Immature natural killer cell (primary cell): ENCODE data around the gene SNX5. TPM values are rescaled to one million over a fixed set of nuclear protein-coding genes. Genes with fewer than 3 reads are reported as not detected.
A peak's percentile ranks its signal among the peaks of the same experiment; 100 is the strongest.

ENCODE experiments used
- DNase-seq, 3 donors: peaks; one replicate each; pipeline ENCODE4 v3.0.0; 2022; ENCODE audit warnings: mixed read lengths in 1 of 3
- H3K27ac Mint-ChIP-seq, 6 donors: one replicate each; pipeline ENCODE4 v1.8.0; 2020; ENCODE audit warnings: mixed read lengths in 6 of 6, mild to moderate bottlenecking in 5 of 6, inconsistent platforms in 4 of 6, moderate library complexity in 3 of 6
- H3K27me3 Mint-ChIP-seq, 3 donors: one replicate each; pipeline ENCODE4 v1.8.0; 2020 to 2021; ENCODE audit warnings: low read depth in 3 of 3, mild to moderate bottlenecking in 3 of 3, mixed read lengths in 3 of 3, moderate library complexity in 3 of 3, inconsistent platforms in 1 of 3
- H3K36me3 Mint-ChIP-seq, 3 donors: one replicate each; pipeline ENCODE4 v1.8.0; 2020; ENCODE audit warnings: mixed read lengths in 3 of 3, inconsistent platforms in 2 of 3, mild to moderate bottlenecking in 2 of 3
- H3K4me1 Mint-ChIP-seq, 2 donors: one replicate each; pipeline ENCODE4 v1.8.0; 2020; ENCODE audit warnings: inconsistent platforms in 2 of 2, mild to moderate bottlenecking in 2 of 2, mixed read lengths in 2 of 2, moderate library complexity in 1 of 2
- H3K4me3 Mint-ChIP-seq, 5 donors: one replicate each; pipeline ENCODE4 v1.8.0; 2020; ENCODE audit warnings: mild to moderate bottlenecking in 5 of 5, mixed read lengths in 5 of 5, inconsistent platforms in 3 of 5, moderate library complexity in 3 of 5
- H3K9me3 Mint-ChIP-seq, 6 donors: one replicate each; pipeline ENCODE4 v1.8.0; 2020; ENCODE audit warnings: mild to moderate bottlenecking in 6 of 6, mixed read lengths in 6 of 6, inconsistent platforms in 4 of 6, moderate library complexity in 3 of 6
- polyA plus RNA-seq, 3 donors: library from polyadenylated mRNA; unstranded; fragments of 300-500 nt; fragmentation: Illumina TruSeq; gene quantifications; one replicate each; pipeline ENCODE4 v1.2.3, GENCODE V29; 2021

Gene SNX5
- polyA plus RNA-seq, 3 donors from 2014 or later, result 63.2 to 103 (median 70.6) TPM

DNA sequence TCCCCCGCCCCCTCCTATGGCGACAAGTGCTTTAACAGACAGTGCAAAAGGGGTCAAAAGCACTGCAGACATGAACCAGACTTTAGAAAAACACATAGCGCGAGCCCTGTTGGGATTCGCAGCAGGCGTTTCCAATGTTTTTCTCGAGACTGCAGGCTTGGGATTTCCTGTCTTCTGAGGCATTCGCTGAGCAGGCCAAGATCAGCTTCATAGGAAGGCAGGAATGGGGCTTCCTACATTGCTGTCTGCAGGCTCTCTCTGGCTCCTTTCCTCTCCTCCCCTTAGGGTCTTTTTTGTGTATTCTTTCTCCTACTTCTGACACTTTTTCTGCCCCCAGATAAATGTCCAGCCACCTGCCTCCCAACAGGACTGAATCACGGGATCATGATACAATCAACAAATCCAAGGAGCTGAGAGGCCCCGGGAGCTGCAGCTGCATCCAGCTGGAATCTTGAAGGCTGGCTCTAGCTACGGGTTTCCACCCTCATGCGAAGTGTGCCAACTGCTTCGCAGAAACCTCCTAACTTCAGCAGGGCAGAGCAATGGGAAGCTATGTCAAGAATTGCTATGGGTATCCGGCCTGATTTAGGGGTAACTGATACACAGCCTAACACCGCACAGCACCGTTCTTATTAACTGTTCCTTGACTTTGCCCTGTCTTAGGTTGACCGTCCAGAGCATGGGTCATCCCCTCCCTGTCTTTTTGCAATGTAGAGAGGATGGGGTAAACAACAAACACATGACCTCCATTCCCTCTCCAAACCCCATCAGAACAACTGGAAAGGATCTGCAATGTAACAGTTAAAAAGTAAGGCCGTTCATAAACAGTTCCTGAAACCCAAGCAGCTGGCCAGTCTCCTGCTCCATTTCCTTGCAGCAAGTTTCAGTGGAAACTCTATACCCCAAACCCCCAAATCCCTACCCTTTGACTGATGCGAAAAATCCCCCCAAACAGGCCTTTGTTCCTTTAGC, 31.5 kb downstream of the SNX5 start:
- DNase-seq, result no peak
- Mint-ChIP-seq H3K27me3 (peaks cover 0 to 2% (median 2%) of the 10 kb centered on the region in 3 donors), H3K27ac (peak overlapping the region in 1 of 6 donors; percentile 49), H3K36me3 (peaks cover 0 to 5% (median 3%) of the 10 kb centered on the region in 3 donors), H3K4me3 (no peak overlapping the region), H3K4me1 (peaks cover 15 to 25% of the 10 kb centered on the region in 2 donors), H3K9me3 (no peaks in the 10 kb centered on the region)

DNA sequence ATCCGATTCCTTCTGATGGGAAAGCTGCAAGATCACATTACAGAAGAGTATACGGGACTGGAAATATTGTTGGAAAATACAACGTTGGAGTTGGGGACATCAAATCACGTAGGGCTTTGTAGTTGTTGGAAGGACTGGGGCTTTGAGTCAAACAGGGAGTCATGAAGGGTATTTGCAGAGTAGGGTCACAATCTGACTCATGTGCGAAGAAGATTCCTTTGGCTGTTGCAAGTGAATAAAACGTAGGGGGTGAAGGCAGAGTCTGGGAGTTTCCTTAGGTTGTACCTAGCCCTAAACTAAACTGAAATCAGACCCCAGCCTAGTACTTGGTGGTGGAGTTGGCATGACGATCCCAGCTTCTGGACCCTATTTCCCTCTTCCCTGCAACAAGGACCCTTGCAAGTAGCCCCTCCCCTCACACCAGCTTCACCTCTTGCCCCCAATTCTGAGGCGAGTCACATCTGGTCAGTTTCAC, 32.3 kb downstream of the SNX5 start:
- peaks cover 0 to 2% (median 2%) of the 10 kb centered on the region in 3 donors for H3K27me3 Mint-ChIP-seq
- H3K9me3 Mint-ChIP-seq, result no peaks in the 10 kb centered on the region
- H3K27ac Mint-ChIP-seq, result no peak overlapping the region
- H3K4me1 Mint-ChIP-seq, result peaks cover 15 to 25% of the 10 kb centered on the region in 2 donors
- no peak overlapping the region for H3K4me3 Mint-ChIP-seq
- no peak for DNase-seq
- H3K36me3 Mint-ChIP-seq, result peaks cover 0 to 4% (median 0%) of the 10 kb centered on the region in 3 donors

DNA sequence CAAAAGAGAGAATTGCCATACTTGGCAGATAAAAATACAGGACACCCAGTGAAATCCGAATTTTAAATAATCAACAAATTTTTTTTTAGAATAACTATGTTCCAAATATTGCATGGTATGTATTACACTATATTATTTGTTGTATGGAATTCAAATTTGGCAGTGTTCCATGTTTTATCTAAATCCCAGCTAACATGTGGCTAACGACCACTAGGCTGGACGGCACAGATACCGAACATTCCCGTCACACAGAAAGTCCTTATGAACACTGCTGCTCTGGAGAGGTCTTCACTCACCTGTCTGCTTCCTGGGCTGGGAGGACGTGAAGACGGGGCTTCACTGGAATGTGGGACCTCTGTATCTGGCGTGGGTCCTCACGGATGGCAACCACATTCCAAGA, 32.8 kb downstream of the SNX5 start:
- Mint-ChIP-seq H3K4me1 (peaks cover 15 to 25% of the 10 kb centered on the region in 2 donors), H3K36me3 (peaks cover 0 to 4% (median 0%) of the 10 kb centered on the region in 3 donors), H3K9me3 (no peaks in the 10 kb centered on the region), H3K4me3 (no peak overlapping the region), H3K27me3 (peaks cover 0 to 2% (median 2%) of the 10 kb centered on the region in 3 donors), H3K27ac (no peak overlapping the region)
- DNase-seq, result no peak

DNA sequence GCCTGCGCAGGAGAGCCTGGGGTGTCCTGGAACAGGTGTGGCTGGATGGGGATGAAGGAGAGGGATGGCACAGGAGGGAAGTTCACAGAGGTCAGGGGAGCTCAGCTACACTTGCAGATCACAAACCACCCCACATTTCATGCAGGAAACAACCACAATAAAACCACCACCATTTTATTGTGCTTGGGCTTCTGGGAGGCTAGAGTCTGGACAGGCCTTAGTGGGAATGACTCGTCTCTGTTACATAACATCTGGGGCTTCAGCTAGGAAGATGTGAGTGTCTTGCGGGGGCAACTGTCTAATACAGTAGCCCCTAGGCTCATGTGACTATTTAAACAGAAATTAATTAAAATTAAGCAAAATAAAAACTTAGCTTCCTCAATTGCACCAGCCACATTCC, 33.4 kb downstream of the SNX5 start:
- H3K9me3 Mint-ChIP-seq, result no peaks in the 10 kb centered on the region
- no peak for DNase-seq
- H3K4me1 Mint-ChIP-seq, result peaks cover 15 to 23% of the 10 kb centered on the region in 2 donors
- H3K4me3 Mint-ChIP-seq, result no peak overlapping the region
- peaks cover 0 to 4% (median 0%) of the 10 kb centered on the region in 3 donors for H3K36me3 Mint-ChIP-seq
- no peak overlapping the region for H3K27ac Mint-ChIP-seq
- peaks cover 0 to 2% (median 2%) of the 10 kb centered on the region in 3 donors for H3K27me3 Mint-ChIP-seq

DNA sequence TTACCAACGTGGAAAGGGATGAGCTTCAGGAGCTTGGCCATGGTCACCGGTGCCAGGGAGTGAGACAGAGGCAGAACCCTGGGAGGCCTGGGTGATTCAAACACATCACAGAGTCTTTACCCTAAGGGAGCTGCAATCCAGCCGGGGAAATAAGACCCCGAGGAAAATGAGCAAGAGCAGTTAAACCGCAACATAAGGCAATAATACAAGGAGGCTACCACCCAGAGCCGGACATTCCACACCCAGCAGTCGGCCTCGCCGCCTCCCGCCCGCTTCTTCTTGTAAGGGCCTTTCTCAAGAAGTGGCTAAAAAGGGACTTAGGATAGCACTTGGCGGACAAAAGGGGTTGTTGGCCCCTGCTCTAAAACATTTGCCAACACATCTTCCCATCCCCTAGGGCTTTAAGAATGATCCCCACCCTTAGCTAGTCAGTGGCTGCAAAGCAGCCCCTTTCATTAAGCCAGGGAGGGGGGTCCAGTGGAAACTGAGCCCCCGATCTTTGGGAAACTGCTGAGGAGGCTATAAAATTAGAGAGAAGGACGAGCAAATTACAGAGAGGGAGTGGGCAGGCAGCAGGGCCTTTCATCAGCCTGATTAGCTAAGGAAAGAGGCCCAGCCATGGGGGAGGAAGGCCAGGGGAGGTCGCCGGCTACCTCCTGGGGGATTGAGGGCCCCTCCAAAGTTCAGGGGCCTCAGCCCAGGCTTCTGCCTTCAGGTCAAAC, 34.3 kb downstream of the SNX5 start:
- peak overlapping the region in 1 of 6 donors; percentile 77 for H3K27ac Mint-ChIP-seq
- H3K27me3 Mint-ChIP-seq, result peaks cover 2% of the 10 kb centered on the region in 3 donors
- no peak overlapping the region for H3K4me3 Mint-ChIP-seq
- DNase-seq, result no peak
- H3K4me1 Mint-ChIP-seq, result peaks cover 8 to 15% of the 10 kb centered on the region in 2 donors
- peaks cover 0 to 4% (median 0%) of the 10 kb centered on the region in 3 donors for H3K36me3 Mint-ChIP-seq
- H3K9me3 Mint-ChIP-seq, result no peaks in the 10 kb centered on the region

DNA sequence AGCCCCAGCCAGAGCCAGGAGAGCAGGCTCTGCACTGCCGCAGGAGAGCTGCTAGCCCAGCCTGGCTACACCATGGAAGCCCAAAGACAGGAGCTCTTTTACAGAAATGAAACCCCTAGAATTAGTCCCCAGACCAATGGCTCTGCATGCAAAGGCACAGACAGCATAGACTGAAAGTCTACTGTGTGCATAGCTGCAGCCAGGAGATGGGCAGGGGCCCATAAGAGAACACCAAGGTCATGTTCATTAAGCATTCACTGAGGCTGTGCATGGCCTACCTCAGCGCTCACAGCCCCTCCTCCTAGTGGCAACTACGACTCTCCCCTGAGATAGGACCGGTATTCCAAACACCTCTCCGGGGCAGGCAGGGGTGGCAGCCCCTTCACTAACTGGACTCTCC, 34.9 kb downstream of the SNX5 start:
- no peak for DNase-seq
- Mint-ChIP-seq H3K27me3 (peaks cover 2% of the 10 kb centered on the region in 3 donors), H3K4me3 (no peak overlapping the region), H3K4me1 (peaks cover 2 to 9% of the 10 kb centered on the region in 2 donors), H3K27ac (no peak overlapping the region), H3K36me3 (peaks cover 0 to 4% (median 0%) of the 10 kb centered on the region in 3 donors), H3K9me3 (no peaks in the 10 kb centered on the region)

DNA sequence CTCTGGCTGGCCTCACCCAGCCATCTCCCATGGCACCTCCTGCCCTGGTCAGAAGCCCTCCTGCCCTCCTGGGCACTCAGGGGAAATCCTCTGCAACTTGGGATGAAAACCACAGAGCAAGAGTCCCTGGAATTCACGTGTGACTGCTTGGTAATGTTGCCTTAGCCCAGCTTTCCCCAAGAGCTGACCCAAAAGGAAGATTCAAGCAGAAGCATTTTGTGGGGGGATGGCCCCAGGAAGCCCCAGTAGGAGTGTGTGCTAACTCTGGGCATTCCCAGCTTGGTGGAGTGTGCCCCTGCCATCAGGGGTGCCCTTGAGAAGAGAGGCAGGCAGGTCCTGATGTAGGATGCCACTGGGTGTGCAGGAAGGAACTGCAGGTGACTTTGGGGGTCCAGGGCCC, 35.5 kb downstream of the SNX5 start:
- Mint-ChIP-seq H3K4me3 (no peak overlapping the region), H3K4me1 (peaks cover under 1 to 3% of the 10 kb centered on the region in 2 donors), H3K36me3 (peaks cover 0 to 4% (median 0%) of the 10 kb centered on the region in 3 donors), H3K9me3 (no peaks in the 10 kb centered on the region), H3K27me3 (peaks cover 2 to 3% (median 2%) of the 10 kb centered on the region in 3 donors), H3K27ac (no peak overlapping the region)
- DNase-seq, result no peak

DNA sequence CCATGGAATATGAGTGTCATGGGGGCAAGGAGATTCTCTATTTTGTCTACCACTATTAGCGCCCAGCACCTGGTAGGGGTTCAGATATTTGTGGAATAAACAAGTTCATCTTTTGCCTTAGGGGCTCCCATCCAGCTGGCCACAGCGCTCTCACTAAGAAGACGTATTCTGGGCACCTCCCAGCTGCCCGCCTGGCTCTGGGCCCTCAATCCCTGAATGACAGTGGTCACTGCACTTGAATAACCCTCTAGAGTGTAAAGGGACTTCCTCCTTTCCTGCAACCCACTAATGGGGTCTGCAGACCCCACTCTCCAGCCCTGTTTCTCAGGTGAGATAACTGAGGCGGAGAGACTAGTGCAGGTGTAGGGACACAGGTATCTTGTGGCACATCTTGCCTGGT, 36.2 kb downstream of the SNX5 start:
- peaks cover 0 to 4% (median 0%) of the 10 kb centered on the region in 3 donors for H3K36me3 Mint-ChIP-seq
- no peaks in the 10 kb centered on the region for H3K9me3 Mint-ChIP-seq
- H3K4me3 Mint-ChIP-seq, result no peak overlapping the region
- H3K27ac Mint-ChIP-seq, result no peak overlapping the region
- DNase-seq, result no peak
- peaks cover 2 to 3% (median 2%) of the 10 kb centered on the region in 3 donors for H3K27me3 Mint-ChIP-seq
- H3K4me1 Mint-ChIP-seq, result no peaks in the 10 kb centered on the region

DNA sequence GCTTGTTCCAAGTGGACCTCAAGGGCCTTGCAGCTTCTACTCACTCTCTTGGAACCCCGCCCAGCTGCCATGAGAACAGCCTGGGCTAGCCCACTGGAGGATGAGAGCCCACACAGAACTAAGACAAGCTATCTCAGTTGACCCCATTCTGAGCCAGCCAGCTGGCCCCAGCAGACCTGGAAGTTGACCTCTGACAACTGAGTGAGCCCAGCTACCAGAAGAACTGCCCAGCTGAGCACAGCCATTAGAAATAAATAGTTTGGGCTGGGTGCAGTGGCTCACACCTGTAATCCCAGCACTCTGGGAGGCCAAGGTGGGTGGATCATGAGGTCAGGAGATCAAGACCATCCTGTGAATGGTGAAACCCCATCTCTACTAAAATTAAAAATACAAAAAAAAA, 37.1 kb downstream of the SNX5 start:
- no peak for DNase-seq
- H3K27me3 Mint-ChIP-seq, result peaks cover 2 to 3% (median 2%) of the 10 kb centered on the region in 3 donors
- H3K4me3 Mint-ChIP-seq, result no peak overlapping the region
- no peak overlapping the region for H3K27ac Mint-ChIP-seq
- no peaks in the 10 kb centered on the region for H3K9me3 Mint-ChIP-seq
- H3K4me1 Mint-ChIP-seq, result no peaks in the 10 kb centered on the region
- peaks cover 0 to 4% (median 0%) of the 10 kb centered on the region in 3 donors for H3K36me3 Mint-ChIP-seq

DNA sequence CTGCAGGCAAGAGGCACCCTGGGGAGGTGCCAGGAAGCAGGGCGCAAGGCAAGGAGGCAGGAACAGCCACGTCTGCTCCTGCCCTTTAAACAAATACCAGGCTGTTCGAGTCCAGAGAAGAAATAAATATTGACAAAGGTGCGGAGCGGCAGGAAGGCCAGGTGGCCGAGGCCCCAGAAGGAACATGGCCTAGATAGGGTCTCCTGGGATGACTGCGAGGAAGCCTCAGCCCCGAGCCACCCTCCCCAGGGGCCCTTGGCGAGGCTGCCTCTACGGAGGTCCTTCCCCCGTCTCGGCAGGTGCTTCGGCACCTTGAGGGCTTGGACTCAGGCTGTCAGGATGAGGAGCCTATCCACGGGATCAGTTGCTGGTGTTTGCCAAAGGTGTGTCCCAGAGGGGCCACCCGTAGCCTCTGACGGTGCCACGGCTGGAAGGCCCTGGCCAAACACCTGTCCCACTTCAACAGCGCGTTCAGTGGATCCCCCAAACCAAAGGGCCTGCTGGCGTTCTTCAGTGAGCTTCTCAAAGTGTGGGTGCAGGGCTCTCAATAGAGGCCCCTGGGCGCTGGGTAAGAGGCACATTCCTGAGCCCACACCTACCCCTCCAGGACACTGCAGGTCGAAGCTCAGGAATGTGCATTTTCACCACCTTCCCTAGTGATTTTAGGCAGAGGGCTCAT, 39.8 kb downstream of the SNX5 start:
- Mint-ChIP-seq H3K27ac (no peak overlapping the region), H3K4me3 (no peak overlapping the region), H3K36me3 (peaks cover 0 to 4% (median 0%) of the 10 kb centered on the region in 3 donors), H3K9me3 (no peaks in the 10 kb centered on the region), H3K4me1 (no peaks in the 10 kb centered on the region), H3K27me3 (peaks cover 2% of the 10 kb centered on the region in 3 donors)
- DNase-seq, result no peak

DNA sequence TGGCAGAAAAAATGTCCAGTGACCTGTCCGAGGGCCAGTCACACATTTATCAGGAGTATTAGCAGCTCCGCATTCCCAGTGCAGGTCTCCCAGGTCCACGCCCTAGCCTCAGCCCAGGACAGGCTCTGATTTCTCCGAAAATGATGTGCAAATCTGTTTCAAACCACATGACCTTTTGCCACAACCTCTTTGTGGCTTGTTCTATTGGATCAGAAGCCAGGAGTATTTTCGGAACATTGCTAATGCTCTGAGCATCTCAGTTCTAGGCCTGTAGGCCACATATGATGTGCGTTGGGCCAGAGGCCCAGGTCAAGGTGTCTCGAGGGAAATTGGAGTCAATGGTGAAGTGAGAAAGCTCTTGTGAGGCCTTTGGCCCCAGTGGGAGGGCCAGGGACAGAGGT, 40.4 kb downstream of the SNX5 start:
- no peak overlapping the region for H3K27ac Mint-ChIP-seq
- H3K36me3 Mint-ChIP-seq, result peaks cover 0 to 4% (median 0%) of the 10 kb centered on the region in 3 donors
- DNase-seq, result no peak
- H3K4me3 Mint-ChIP-seq, result no peak overlapping the region
- no peaks in the 10 kb centered on the region for H3K9me3 Mint-ChIP-seq
- H3K4me1 Mint-ChIP-seq, result no peaks in the 10 kb centered on the region
- H3K27me3 Mint-ChIP-seq, result peaks cover 2% of the 10 kb centered on the region in 3 donors

DNA sequence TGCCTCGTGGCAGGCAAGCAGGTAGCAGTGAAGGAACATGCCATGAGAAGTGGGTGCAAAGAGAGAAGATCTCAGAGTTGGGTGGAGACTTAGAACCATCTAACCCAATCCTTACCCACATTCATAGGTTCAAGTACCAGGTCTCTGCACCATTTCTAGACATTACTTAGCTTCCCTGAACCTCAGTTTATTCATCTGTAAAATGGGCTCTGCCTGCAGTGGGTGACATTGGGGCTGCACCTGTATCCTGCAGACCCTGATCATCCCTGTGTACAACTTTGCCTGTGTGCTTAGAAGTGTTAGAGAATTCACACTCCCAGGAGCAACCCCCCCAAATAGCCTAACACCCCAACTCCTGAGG, 42.7 kb downstream of the SNX5 start:
- peaks cover 0 to 6% (median 2%) of the 10 kb centered on the region in 3 donors for H3K27me3 Mint-ChIP-seq
- H3K36me3 Mint-ChIP-seq, result no peaks in the 10 kb centered on the region
- H3K4me1 Mint-ChIP-seq, result no peaks in the 10 kb centered on the region
- H3K9me3 Mint-ChIP-seq, result no peaks in the 10 kb centered on the region
- no peak overlapping the region for H3K27ac Mint-ChIP-seq
- no peak for DNase-seq
- no peak overlapping the region for H3K4me3 Mint-ChIP-seq

DNA sequence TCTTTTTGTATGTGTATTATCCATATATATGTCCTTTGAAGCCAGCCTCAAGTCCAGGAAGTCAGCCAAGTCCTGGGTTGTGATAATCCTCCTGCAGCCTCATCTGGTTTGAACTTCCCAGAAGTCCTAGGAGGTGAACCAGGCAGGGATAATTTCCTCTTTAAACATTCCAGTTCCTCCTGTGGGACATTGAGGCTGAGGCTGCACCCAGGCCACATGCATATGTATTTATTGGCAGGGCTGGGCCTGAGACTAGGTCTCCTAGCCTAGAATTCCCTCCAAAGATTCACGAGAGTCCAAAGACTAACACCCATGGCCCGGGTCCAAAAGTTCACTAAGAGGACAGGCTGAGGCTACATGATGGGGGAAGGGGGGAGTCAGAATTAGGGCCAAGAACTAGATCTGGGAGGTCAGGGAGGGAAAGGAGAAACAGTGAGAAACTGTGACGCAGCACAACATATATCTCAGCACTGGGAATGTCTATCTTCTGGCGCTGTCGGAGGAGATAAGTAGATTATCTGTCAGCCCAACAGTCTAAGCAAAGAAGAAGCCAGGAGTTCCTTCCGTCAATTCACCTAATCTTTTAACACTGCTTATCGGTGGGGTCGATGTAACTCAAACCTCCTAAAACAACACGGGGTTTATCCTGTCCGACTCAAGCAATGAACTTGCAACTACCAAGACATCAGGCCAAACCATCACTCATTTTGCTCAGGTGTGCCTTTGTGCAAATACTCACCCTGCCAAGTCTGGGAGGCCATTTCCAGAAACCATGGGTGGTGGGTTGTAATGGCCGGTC, 43.3 kb downstream of the SNX5 start:
- Mint-ChIP-seq H3K27me3 (peaks cover 0 to 6% (median 2%) of the 10 kb centered on the region in 3 donors), H3K27ac (no peak overlapping the region), H3K4me1 (no peaks in the 10 kb centered on the region), H3K9me3 (no peaks in the 10 kb centered on the region), H3K4me3 (no peak overlapping the region), H3K36me3 (no peaks in the 10 kb centered on the region)
- DNase-seq, result no peak
